Transverse colon (tissue), 4 donors: ENCODE measurements around the gene SKAP2.

Experiments
- EP300 ChIP-seq: sonication (generic); formaldehyde crosslinking; IDR thresholded peaks from one replicate; pipeline ENCODE4 v1.6.1; 2017; ENCODE audit warnings: antibody characterized with exemption, low read depth
- POLR2AphosphoS5 ChIP-seq, 3 donors: sonication (generic); formaldehyde crosslinking; IDR thresholded peaks; one replicate each; pipeline ENCODE4 v1.6.1; 2016; ENCODE audit warnings: antibody characterized with exemption in 3 of 3
- TF ChIP-seq, protein P1 (sequence below), 5 experiments: fragments of 200-600 bp in 3 of 5; fragments of 450-650 bp in 2 of 5; sonication (generic) in 3 of 5; IDR thresholded peaks; 1 replicate in 2 of 5; 2 replicates in 3 of 5; pipeline ENCODE4 v1.5.1; 2016 to 2017; ENCODE audit warnings: antibody characterized with exemption in 5 of 5, inconsistent platforms in 3 of 5, mild to moderate bottlenecking in 2 of 5, moderate library complexity in 1 of 5

DNA sequence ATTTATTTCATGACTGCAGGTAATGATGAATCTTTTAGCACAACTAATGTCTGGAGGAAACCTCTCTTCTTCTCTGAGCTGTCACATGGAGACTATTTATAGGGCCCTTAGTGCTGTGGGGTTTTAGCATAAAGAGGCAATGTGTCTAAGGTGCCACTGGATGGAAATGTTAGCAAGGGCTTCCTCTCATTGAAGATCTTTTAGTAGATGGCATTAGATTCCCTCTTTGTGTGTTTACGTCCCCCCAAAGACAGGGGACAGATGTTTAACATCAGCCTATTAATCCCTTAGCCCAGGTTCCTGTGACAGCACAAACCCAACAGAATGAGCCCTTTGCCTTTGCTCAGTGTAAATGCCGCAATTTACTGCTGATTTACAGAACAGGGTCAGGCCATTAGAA is 208.6 kb downstream of the SKAP2 start:
- TF ChIP-seq, protein P1, sequence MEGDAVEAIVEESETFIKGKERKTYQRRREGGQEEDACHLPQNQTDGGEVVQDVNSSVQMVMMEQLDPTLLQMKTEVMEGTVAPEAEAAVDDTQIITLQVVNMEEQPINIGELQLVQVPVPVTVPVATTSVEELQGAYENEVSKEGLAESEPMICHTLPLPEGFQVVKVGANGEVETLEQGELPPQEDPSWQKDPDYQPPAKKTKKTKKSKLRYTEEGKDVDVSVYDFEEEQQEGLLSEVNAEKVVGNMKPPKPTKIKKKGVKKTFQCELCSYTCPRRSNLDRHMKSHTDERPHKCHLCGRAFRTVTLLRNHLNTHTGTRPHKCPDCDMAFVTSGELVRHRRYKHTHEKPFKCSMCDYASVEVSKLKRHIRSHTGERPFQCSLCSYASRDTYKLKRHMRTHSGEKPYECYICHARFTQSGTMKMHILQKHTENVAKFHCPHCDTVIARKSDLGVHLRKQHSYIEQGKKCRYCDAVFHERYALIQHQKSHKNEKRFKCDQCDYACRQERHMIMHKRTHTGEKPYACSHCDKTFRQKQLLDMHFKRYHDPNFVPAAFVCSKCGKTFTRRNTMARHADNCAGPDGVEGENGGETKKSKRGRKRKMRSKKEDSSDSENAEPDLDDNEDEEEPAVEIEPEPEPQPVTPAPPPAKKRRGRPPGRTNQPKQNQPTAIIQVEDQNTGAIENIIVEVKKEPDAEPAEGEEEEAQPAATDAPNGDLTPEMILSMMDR (IDR thresholded peaks at IDR 0.05) = no peak
- TF ChIP-seq POLR2AphosphoS5 (IDR thresholded peaks at IDR 0.05) (no peak), EP300 (no peak)
